Measurements from ENCODE around the gene GPR27. TPM values are rescaled to one million over a fixed set of nuclear protein-coding genes. Genes with fewer than 3 reads are reported as not detected.

GPR27 gene
- total and polyA plus RNA-seq, 10 of the 15 experiments (the other 5 are each of a cell fraction or from before 2014, with no cell fraction given) = not detected

- H4K20me1 ChIP-seq (ENCODE audit: control insufficient read depth, insufficient read depth) = no peaks in the 10 kb centered on the region
- ChIA-PET CTCF (no interaction called here), RAD21 (ENCODE audit: unreplicated experiment) (no interaction called here), SMC1A (ENCODE audit: uncharacterized antibody, unreplicated experiment) (no interaction called here), POLR2A (no interaction called here)
- in situ Hi-C loops (cut with MboI) = no loop called here
- H2AFZ ChIP-seq (ENCODE audit: control insufficient read depth, low read depth, low read length) = peak within 1 kb of the TSS; percentile 58
- ATAC-seq (no peak), FAIRE-seq (no peak), DNase-seq (ENCODE audit: low read depth, low spot score) (no peak)
- H3K27ac ChIP-seq (ENCODE audit: control insufficient read depth, insufficient read depth) = no peak within 1 kb of the TSS
- no TSS peak for BruUV-seq (replicated peaks)
- peaks cover 10% of the 10 kb centered on the region for H3K4me1 ChIP-seq (ENCODE audit: control insufficient read depth, insufficient read depth, low read length)
- H3K36me3 ChIP-seq (ENCODE audit: control insufficient read depth in 2 of 2, insufficient read depth in 2 of 2, low read length in 1 of 2) = no peaks in the 10 kb centered on the region
- H3K27me3 ChIP-seq (replicated peaks in 1 of 2; ENCODE audit: control insufficient read depth in 2 of 2, insufficient read depth in 2 of 2, low read length in 1 of 2) = peaks cover 9 to 12% of the 10 kb centered on the region in 2 experiments
- H3K9me3 ChIP-seq (replicated peaks; ENCODE audit: control insufficient read depth, insufficient read depth, low read length) = no peaks in the 10 kb centered on the region; the same call in 2 of the 3 replicates
- 19% methylated on average over 10 of the region's 80 CpGs for WGBS (ENCODE audit: insufficient coverage, insufficient replicate concordance, low lambda C conversion rate, missing lambda C conversion rate)
- peak within 1 kb of the TSS; percentile 13; the same call in 1 of the 2 replicates for H3K9ac ChIP-seq (ENCODE audit: control insufficient read depth, insufficient read depth, low read length)
- H3K79me2 ChIP-seq (ENCODE audit: control insufficient read depth, insufficient read depth, low read length) = no peaks in the 10 kb centered on the region
- intact Hi-C loops (cut with micrococcal nuclease; ENCODE audit: unreplicated experiment) = loop anchor here (5.0 kb wide), 1 partner anchor 1097 kb away; no protein-coding TSS in a partner anchor
- peak within 1 kb of the TSS; percentile 94 for H3K4me2 ChIP-seq (ENCODE audit: control insufficient read depth, insufficient read depth)
- peak within 1 kb of the TSS; percentile 60; the same call in 1 of the 2 replicates for H3K4me3 ChIP-seq
- no peak for TF ChIP-seq CHD1 (IDR thresholded peaks at IDR 0.05; ENCODE audit: low read depth, low read length)
- TF ChIP-seq, protein P1, sequence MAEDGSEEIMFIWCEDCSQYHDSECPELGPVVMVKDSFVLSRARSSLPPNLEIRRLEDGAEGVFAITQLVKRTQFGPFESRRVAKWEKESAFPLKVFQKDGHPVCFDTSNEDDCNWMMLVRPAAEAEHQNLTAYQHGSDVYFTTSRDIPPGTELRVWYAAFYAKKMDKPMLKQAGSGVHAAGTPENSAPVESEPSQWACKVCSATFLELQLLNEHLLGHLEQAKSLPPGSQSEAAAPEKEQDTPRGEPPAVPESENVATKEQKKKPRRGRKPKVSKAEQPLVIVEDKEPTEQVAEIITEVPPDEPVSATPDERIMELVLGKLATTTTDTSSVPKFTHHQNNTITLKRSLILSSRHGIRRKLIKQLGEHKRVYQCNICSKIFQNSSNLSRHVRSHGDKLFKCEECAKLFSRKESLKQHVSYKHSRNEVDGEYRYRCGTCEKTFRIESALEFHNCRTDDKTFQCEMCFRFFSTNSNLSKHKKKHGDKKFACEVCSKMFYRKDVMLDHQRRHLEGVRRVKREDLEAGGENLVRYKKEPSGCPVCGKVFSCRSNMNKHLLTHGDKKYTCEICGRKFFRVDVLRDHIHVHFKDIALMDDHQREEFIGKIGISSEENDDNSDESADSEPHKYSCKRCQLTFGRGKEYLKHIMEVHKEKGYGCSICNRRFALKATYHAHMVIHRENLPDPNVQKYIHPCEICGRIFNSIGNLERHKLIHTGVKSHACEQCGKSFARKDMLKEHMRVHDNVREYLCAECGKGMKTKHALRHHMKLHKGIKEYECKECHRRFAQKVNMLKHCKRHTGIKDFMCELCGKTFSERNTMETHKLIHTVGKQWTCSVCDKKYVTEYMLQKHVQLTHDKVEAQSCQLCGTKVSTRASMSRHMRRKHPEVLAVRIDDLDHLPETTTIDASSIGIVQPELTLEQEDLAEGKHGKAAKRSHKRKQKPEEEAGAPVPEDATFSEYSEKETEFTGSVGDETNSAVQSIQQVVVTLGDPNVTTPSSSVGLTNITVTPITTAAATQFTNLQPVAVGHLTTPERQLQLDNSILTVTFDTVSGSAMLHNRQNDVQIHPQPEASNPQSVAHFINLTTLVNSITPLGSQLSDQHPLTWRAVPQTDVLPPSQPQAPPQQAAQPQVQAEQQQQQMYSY (CRISPR knock-in tag; IDR thresholded peaks at IDR 0.05) = no peak
- TF ChIP-seq ZNF274 (IDR thresholded peaks at IDR 0.05; ENCODE audit: insufficient read depth, insufficient read length) = no peak
- no peak for TF ChIP-seq STAT3 (IDR thresholded peaks at IDR 0.05; ENCODE audit: low read depth, low read length)
- no peak for TF ChIP-seq CEBPZ (IDR thresholded peaks at IDR 0.05; ENCODE audit: low read depth, low read length)
- TF ChIP-seq NFXL1 (IDR thresholded peaks at IDR 0.05; ENCODE audit: borderline replicate concordance) = no peak
- no peak for TF ChIP-seq EP300 (IDR thresholded peaks at IDR 0.05; ENCODE audit: borderline replicate concordance in 1 of 2, control insufficient read depth in 1 of 2, low read depth in 2 of 2, low read length in 2 of 2)
- TF ChIP-seq POLR2AphosphoS2 (IDR thresholded peaks at IDR 0.05; ENCODE audit: low read depth, low read length) = no peak
- no peak for TF ChIP-seq CREM (IDR thresholded peaks at IDR 0.05; ENCODE audit: low read depth)
- no peak for TF ChIP-seq BCL3 (IDR thresholded peaks at IDR 0.05; ENCODE audit: borderline replicate concordance, insufficient read depth, low read depth, low read length, poor library complexity, severe bottlenecking)
- TF ChIP-seq SKIL (IDR thresholded peaks at IDR 0.05; ENCODE audit: low read depth, poor library complexity, severe bottlenecking) = no peak
- TF ChIP-seq RUNX3 (IDR thresholded peaks at IDR 0.05; ENCODE audit: low read length) = no peak
Observed at GRCh38 chr3:71725271-71725991, 28.2 kb upstream of the GPR27 start, which contains the start of gene EIF4E3. TSS of gene EIF4E3 (minus strand) at chr3:71725402. CDS start at chr3:71725367, 35 bp downstream.
